Esophagus (tissue), 2 donors: ENCODE results near the gene SLC7A8. TPM values are rescaled to one million over a fixed set of nuclear protein-coding genes. Genes with fewer than 3 reads are reported as not detected.

Experiments used
- H3K27ac ChIP-seq, 2 donors: one replicate each; pipeline ENCODE4 v1.5.1; 2013; ENCODE audit warnings: low read depth in 2 of 2, mild to moderate bottlenecking in 2 of 2, inconsistent platforms in 1 of 2, low read length in 1 of 2, moderate library complexity in 1 of 2
- H3K27me3 ChIP-seq, 2 donors: one replicate each; pipeline ENCODE4 v1.6.1; 2013; ENCODE audit warnings: low read length in 2 of 2, control low read depth in 1 of 2, mild to moderate bottlenecking in 1 of 2; ENCODE audit not compliant: insufficient read depth in 2 of 2, control insufficient read depth in 1 of 2
- H3K36me3 ChIP-seq, 2 donors: one replicate each; pipeline ENCODE4 v1.6.1; 2013; ENCODE audit warnings: low read length in 1 of 2; ENCODE audit not compliant: control insufficient read depth in 2 of 2, insufficient read depth in 2 of 2
- H3K4me1 ChIP-seq, 2 donors: one replicate each; pipeline ENCODE4 v1.6.1; 2013; ENCODE audit warnings: low read length in 1 of 2; ENCODE audit not compliant: control insufficient read depth in 2 of 2, insufficient read depth in 2 of 2
- H3K4me3 ChIP-seq, 2 donors: one replicate each; pipeline ENCODE4 v1.5.1; 2013; ENCODE audit warnings: low read length in 2 of 2, mild to moderate bottlenecking in 2 of 2, low read depth in 1 of 2, moderate library complexity in 1 of 2
- H3K9me3 ChIP-seq, 2 donors: one replicate each; pipeline ENCODE4 v1.6.1; 2013; ENCODE audit warnings: mild to moderate bottlenecking in 2 of 2, low read depth in 1 of 2, low read length in 1 of 2, moderate library complexity in 1 of 2; ENCODE audit not compliant: control insufficient read depth in 2 of 2, insufficient read depth in 1 of 2
- WGBS, 2 donors: extraction: QIAGEN DNeasy Blood & Tissue Kit; methylation state at CpG; one replicate each; pipeline ENCODE4 v1.1.7; 2013; 5-methylcytosine and 5-hydroxymethylcytosine counted together
- polyA plus RNA-seq, 2 donors: library from polyadenylated mRNA; stranded (reverse); fragments of 200-250 nt; gene quantifications; one replicate each; pipeline ENCODE4 v1.2.3, GENCODE V29; 2013
- donor health status: healthy with polysubstance abuse.
- donor health status: Bipolar disorder and iron deficiency.

Gene SLC7A8
- polyA plus RNA-seq, 2 donors = 27.5 to 33.4 TPM

DNA sequence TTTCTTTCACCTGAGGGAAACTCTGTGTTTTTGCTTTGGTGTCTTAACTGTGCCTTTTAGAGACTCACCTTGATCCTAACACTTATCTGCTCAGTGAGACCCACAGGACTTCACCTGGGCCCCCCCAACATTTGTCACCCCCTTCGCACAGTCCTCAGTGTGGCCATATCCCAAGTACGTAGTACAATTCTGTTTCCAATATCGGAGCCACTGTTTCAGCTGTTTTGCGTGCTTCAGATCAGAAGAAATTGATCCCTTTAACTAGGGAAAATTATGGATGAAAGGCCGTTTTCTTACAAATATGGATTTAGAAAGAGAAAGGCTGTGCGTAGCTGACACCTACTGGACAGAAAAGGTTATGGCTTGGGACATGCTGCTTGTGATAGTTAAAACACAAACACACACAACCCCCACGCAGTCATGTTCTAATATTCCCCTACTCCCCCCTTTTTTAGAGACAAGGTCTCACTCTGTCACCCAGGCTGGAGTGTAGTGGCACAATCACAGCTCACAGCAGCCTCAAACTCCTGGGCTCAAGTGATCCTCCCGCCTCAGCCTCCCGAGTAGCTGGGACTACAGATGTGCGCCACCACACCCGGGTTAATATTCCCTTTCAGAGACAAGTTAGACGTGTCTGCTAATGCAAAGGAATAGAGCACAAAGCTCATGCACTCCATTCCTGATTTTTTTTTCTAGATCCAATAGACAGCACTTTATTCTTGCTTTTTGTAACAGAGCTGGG is 3.6 kb upstream of the SLC7A8 start:
- H3K4me1 ChIP-seq = no peaks in the 10 kb centered on the region
- 45 to 48% methylated on average over 12 of the region's 12 CpGs for WGBS, 2 donors
- H3K27me3 ChIP-seq = no peaks in the 10 kb centered on the region

DNA sequence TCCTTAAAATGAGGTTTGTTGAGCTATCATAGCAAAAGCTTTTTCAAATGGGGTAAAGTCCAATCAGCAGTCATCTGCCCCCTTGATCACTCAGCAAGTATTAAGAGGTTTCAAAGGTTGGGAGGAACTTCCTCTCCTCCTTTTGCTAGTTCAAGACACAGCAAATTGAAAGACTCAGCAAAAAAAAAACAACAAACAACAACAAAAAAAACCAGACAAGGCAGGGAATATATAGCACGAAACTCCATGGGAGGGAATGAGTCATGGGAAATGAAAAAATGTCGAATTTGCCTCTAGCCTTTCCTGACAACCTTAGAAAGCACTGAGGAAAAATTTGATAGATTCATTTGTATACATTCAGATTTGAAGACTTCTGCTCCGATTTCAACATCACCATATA is 1.6 kb upstream of the SLC7A8 start:
- Histone ChIP-seq H3K4me1 (peaks cover 0 to 3% of the 10 kb centered on the region in 2 donors), H3K27ac (no peak overlapping the region), H3K27me3 (no peaks in the 10 kb centered on the region), H3K36me3 (no peaks in the 10 kb centered on the region), H3K4me3 (no peak overlapping the region), H3K9me3 (no peaks in the 10 kb centered on the region)
- WGBS, 2 donors = 35 to 46% methylated on average over 3 of the region's 3 CpGs

More for the DNA sequence above, 3.6 kb upstream of the SLC7A8 start:
- Histone ChIP-seq H3K9me3 (no peaks in the 10 kb centered on the region), H3K27ac (no peak overlapping the region), H3K4me3 (no peak overlapping the region), H3K36me3 (no peaks in the 10 kb centered on the region)

DNA sequence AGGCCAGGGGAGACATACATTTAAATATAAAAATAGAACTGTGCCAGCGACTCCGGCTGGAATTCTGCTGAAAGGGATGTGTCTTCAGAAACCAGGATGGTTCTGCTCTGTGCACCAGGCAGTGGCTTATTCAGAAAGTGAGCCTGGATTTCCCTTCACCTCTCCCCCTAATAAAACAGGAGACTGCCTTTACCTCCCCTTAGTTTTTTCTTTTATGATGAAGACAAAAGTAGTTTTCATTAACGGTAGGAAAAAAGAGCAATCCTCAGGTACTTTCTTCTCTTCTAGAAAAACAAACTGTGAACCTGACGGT is 346 bp downstream of the SLC7A8 start:
- Histone ChIP-seq H3K4me1 (peaks cover 0 to 3% of the 10 kb centered on the region in 2 donors), H3K4me3 (peak overlapping the region; percentile 46 to 69), H3K27me3 (no peaks in the 10 kb centered on the region), H3K27ac (peak overlapping the region; percentile 20 to 71), H3K9me3 (no peaks in the 10 kb centered on the region), H3K36me3 (no peaks in the 10 kb centered on the region)
- WGBS, 2 donors = 0 to 3% methylated on average over 4 of the region's 4 CpGs

DNA sequence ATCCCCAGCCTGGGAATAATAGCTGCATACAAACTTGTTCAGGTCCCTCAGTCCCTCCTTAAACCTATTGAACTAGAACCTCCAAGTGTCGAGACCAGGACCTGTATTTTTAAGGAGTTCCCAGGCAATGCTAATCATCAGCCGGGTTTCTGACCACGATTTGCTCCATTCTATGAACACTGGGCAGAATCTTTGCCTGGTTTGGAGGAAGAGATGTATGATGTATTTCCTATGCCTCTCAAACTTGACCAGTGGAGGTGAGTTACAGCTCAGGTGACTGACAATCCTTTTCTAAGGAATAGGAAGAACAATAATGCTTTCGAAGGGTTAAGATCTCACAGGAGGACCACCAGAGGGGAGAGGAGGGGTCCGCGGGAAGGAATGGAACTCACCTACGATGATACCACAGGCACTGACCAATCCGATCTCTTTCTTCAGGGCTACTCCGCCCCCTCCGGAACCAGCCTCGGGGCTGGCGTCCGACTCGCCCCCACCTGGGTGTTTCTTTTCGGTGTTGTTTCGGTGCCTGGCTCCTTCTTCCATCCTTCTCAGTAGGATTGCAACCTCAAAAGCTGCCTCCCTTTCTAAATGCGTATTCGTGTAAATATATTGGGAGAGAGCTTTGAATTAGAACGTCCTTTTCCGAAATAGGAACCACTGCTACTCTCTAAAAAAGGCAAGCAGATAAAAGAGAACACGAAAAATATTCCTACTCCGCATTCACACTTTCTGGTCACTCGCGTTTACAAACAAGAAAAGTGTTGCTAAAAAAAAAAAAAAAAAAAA is 895 bp downstream of the SLC7A8 start:
- no peaks in the 10 kb centered on the region for H3K27me3 ChIP-seq
- H3K9me3 ChIP-seq = no peaks in the 10 kb centered on the region
- WGBS, 2 donors = 1% methylated on average over 24 of the region's 24 CpGs
- H3K4me3 ChIP-seq = peak overlapping the region; percentile 53 to 69
- H3K27ac ChIP-seq = peak overlapping the region in 1 of 2 donors; percentile 36
- peaks cover 0 to 3% of the 10 kb centered on the region in 2 donors for H3K4me1 ChIP-seq
- no peaks in the 10 kb centered on the region for H3K36me3 ChIP-seq

GRCh38 chr14:23181946-23182345 is 1.5 kb downstream of the SLC7A8 start:
- no peak overlapping the region for H3K27ac ChIP-seq
- H3K9me3 ChIP-seq = no peaks in the 10 kb centered on the region
- H3K27me3 ChIP-seq = no peaks in the 10 kb centered on the region
- H3K36me3 ChIP-seq = no peaks in the 10 kb centered on the region
- WGBS, 2 donors = 29 to 42% methylated on average over 4 of the region's 4 CpGs
- H3K4me1 ChIP-seq = peaks cover 0 to 3% of the 10 kb centered on the region in 2 donors
- peak overlapping the region in 1 of 2 donors; percentile 69 for H3K4me3 ChIP-seq

GRCh38 chr14:23181453-23181852 is 2.0 kb downstream of the SLC7A8 start:
- Histone ChIP-seq H3K36me3 (no peaks in the 10 kb centered on the region), H3K9me3 (no peaks in the 10 kb centered on the region), H3K27me3 (no peaks in the 10 kb centered on the region), H3K4me3 (peak overlapping the region in 1 of 2 donors; percentile 69), H3K4me1 (peaks cover 0 to 3% of the 10 kb centered on the region in 2 donors), H3K27ac (no peak overlapping the region)
- WGBS, 2 donors = 38 to 44% methylated on average over 3 of the region's 3 CpGs

- H3K27me3 ChIP-seq = no peaks in the 10 kb centered on the region
- peaks cover 3% of the 10 kb centered on the region in 2 donors for H3K4me1 ChIP-seq
- WGBS, 2 donors = 57 to 63% methylated on average over 2 of the region's 2 CpGs
- no peak overlapping the region for H3K4me3 ChIP-seq
- no peaks in the 10 kb centered on the region for H3K36me3 ChIP-seq
- no peak overlapping the region for H3K27ac ChIP-seq
- H3K9me3 ChIP-seq = no peaks in the 10 kb centered on the region
Observed at GRCh38 chr14:23177181-23177580, 6.3 kb downstream of the SLC7A8 start.

GRCh38 chr14:23175823-23176222 is 7.6 kb downstream of the SLC7A8 start:
- H3K9me3 ChIP-seq = no peaks in the 10 kb centered on the region
- H3K36me3 ChIP-seq = no peaks in the 10 kb centered on the region
- no peak overlapping the region for H3K27ac ChIP-seq
- H3K27me3 ChIP-seq = no peaks in the 10 kb centered on the region
- WGBS, 2 donors = 6 to 13% methylated on average over 1 of the region's 1 CpG
- peaks cover 0 to 3% of the 10 kb centered on the region in 2 donors for H3K4me1 ChIP-seq
- H3K4me3 ChIP-seq = no peak overlapping the region

- peak overlapping the region in 1 of 2 donors; percentile 34 for H3K27ac ChIP-seq
- peaks cover 0 to 3% of the 10 kb centered on the region in 2 donors for H3K4me1 ChIP-seq
- no peaks in the 10 kb centered on the region for H3K9me3 ChIP-seq
- 69 to 70% methylated on average over 6 of the region's 6 CpGs for WGBS, 2 donors
- H3K4me3 ChIP-seq = no peak overlapping the region
- H3K36me3 ChIP-seq = no peaks in the 10 kb centered on the region
- no peaks in the 10 kb centered on the region for H3K27me3 ChIP-seq
Observed at GRCh38 chr14:23174296-23175184, 8.9 kb downstream of the SLC7A8 start.
